Right lobe of liver (tissue), 6 donors: ENCODE measurements around the gene CCDC127. TPM values are rescaled to one million over a fixed set of nuclear protein-coding genes. Genes with fewer than 3 reads are reported as not detected.

Source experiments
- ATAC-seq, 4 donors: fragments of 200-7000 bp; cut with Tn5 transposase; one replicate each; pipeline ENCODE4 v1.9.1; 2020; ENCODE audit warnings: mild to moderate bottlenecking in 4 of 4, moderate library complexity in 4 of 4
- DNase-seq, 3 donors: peaks; one replicate each; pipeline ENCODE4 v3.0.0-alpha.2; 2020
- H3K27ac ChIP-seq, 3 donors: fragments of 200-600 bp; one replicate each; pipeline ENCODE4 v1.8.0; 2022
- H3K27me3 ChIP-seq, 2 donors: fragments of 200-600 bp; one replicate each; pipeline ENCODE4 v1.8.0; 2022
- H3K36me3 ChIP-seq, 4 donors: fragments of 200-600 bp; sonication (generic) in 1 of 4; one replicate each; pipeline versions ENCODE4 v1.5.1 to v1.8.0; 2017 to 2022; ENCODE audit warnings: control low read depth in 1 of 4
- H3K4me1 ChIP-seq, 4 donors: fragments of 200-600 bp; sonication (generic) in 1 of 4; one replicate each; pipeline versions ENCODE4 v1.5.1 to v1.8.0; 2017 to 2022; ENCODE audit warnings: control low read depth in 1 of 4
- H3K4me3 ChIP-seq, 3 donors: fragments of 200-600 bp; one replicate each; pipeline ENCODE4 v1.8.0; 2022
- H3K9me3 ChIP-seq, 4 donors: fragments of 200-600 bp; sonication (generic) in 1 of 4; one replicate each; pipeline versions ENCODE4 v1.5.1 to v1.8.0; 2017 to 2022; ENCODE audit warnings: control low read depth in 1 of 4
- POLR2A ChIP-seq: fragments of 450-650 bp; IDR thresholded peaks from one replicate; pipeline ENCODE4 v1.6.1; 2017; ENCODE audit warnings: antibody characterized with exemption, mild to moderate bottlenecking
- WGBS: methylation state at CpG from one replicate; pipeline ENCODE4 v1.1.6; 2018; ENCODE audit warnings: low coverage, low lambda C conversion rate; ENCODE audit not compliant: insufficient coverage; ENCODE audit errors: missing lambda C conversion rate; 5-methylcytosine and 5-hydroxymethylcytosine counted together
- intact Hi-C, 2 donors: fragments of 100-400 bp; cut with DNase I; formaldehyde crosslinking; loops; one replicate each; pipeline versions ENCODE4 v1.11.2 to v1.14.1; 2022
- total RNA-seq, 6 experiments: library from RNA; depleted of rRNA in 2 of 6; stranded (reverse); fragments of >200 nt in 2 of 6; fragmentation: NEBNext Ultra II Directional in 3 of 6; extraction: Animal tissue kit (Norgen Biotek cat#: 25700) in 3 of 6; gene quantifications; one replicate each; pipeline versions ENCODE4 v1.1.0 to v1.2.4, GENCODE V29; 2016 to 2023
- TF ChIP-seq, protein P1 (sequence below), 4 donors: fragments of 200-600 bp in 3 of 4; fragments of 450-650 bp in 1 of 4; IDR thresholded peaks; one replicate each; pipeline versions ENCODE4 v1.5.1 to v1.8.0; 2016 to 2022; ENCODE audit warnings: antibody characterized with exemption in 4 of 4, mild to moderate bottlenecking in 2 of 4
- donor health status: DM: no; HTN: yes; CAD: no.
- donor health status: DM: no; HTN: no; CAD: no.
- donor health status: DM: no; HTN: no; CAD: no.
- donor health status: DM: no; HTN: yes; CAD: no.
- donor health status: DM: no; HTN: yes; CAD: no.

Gene CCDC127
- total RNA-seq, 6 experiments from 2014 or later: 1.2 to 3.6 (median 2.2) TPM

DNA sequence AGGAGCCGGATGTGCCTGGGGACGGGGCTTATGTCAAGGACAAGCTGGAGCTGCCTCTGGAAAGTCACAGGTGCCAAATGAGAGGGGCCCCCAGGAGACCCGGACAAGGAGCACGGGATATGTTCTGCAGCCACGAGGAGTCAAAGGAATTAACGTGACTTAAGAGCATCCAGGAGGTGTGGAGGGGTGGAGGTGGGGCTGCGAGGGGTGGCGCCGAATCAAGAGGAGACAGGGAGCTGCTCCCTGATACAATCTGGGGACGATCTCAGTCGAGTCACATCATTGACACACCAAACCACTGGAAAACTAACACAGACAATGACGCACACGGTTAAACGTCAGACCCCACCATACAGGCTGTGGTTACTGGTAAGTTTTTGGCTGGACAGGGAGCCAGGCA is 10.4 kb downstream of the CCDC127 start:
- Histone ChIP-seq H3K4me1 (no peaks in the 10 kb centered on the region), H3K27ac (no peak overlapping the region), H3K4me3 (no peak overlapping the region), H3K9me3 (no peaks in the 10 kb centered on the region), H3K27me3 (no peaks in the 10 kb centered on the region), H3K36me3 (peaks cover 0 to 8% (median 3%) of the 10 kb centered on the region in 4 donors)
- DNase-seq (peak in 1 of 3 donors; percentile 28), ATAC-seq (no peak)
- intact Hi-C loops: no loop called here
- TF ChIP-seq, protein P1, sequence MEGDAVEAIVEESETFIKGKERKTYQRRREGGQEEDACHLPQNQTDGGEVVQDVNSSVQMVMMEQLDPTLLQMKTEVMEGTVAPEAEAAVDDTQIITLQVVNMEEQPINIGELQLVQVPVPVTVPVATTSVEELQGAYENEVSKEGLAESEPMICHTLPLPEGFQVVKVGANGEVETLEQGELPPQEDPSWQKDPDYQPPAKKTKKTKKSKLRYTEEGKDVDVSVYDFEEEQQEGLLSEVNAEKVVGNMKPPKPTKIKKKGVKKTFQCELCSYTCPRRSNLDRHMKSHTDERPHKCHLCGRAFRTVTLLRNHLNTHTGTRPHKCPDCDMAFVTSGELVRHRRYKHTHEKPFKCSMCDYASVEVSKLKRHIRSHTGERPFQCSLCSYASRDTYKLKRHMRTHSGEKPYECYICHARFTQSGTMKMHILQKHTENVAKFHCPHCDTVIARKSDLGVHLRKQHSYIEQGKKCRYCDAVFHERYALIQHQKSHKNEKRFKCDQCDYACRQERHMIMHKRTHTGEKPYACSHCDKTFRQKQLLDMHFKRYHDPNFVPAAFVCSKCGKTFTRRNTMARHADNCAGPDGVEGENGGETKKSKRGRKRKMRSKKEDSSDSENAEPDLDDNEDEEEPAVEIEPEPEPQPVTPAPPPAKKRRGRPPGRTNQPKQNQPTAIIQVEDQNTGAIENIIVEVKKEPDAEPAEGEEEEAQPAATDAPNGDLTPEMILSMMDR (IDR thresholded peaks at IDR 0.05): no peak
- TF ChIP-seq POLR2A: no peak
- 91% methylated on average over 6 of the region's 14 CpGs for WGBS

DNA sequence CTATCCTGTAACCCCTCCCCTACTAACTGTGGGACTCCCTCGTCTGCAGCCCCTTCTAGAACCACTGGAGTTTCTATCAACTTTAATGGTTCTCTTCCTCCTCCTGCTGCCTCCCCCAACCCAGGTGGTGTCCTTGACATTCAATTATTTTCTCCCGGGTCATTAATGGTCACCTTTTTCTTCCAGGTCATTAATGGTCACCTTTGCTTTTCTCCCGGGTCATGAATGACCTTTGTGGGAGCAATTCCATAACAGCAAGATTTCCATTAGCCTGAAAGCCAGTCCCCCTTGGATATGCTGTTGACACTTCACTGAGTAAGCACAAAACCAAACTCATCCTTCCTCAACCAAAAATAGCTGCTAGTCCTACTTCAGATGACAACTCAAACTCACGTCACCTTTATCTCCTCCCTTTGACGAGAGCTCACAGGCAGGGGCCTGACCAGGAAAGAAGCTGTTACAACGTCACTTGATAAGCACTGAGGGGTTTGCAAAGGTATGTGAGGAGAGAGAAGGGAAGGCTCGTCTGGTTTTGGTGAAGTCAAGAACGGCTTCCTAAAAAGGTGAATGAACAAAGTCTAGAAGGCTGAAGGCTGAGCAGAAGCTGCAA is 10.9 kb downstream of the CCDC127 start:
- TF ChIP-seq, protein P1 (IDR thresholded peaks at IDR 0.05): no peak
- no peak for TF ChIP-seq POLR2A
- peak in 1 of 3 donors; percentile 15 for DNase-seq
- H3K36me3 ChIP-seq: peaks cover 0 to 8% (median 3%) of the 10 kb centered on the region in 4 donors
- no peaks in the 10 kb centered on the region for H3K9me3 ChIP-seq
- no peak for ATAC-seq
- 81% methylated on average over 7 of the region's 8 CpGs for WGBS
- H3K4me3 ChIP-seq: no peak overlapping the region
- no peak overlapping the region for H3K27ac ChIP-seq
- H3K4me1 ChIP-seq: no peaks in the 10 kb centered on the region
- no peaks in the 10 kb centered on the region for H3K27me3 ChIP-seq
- intact Hi-C loops: no loop called here

DNA sequence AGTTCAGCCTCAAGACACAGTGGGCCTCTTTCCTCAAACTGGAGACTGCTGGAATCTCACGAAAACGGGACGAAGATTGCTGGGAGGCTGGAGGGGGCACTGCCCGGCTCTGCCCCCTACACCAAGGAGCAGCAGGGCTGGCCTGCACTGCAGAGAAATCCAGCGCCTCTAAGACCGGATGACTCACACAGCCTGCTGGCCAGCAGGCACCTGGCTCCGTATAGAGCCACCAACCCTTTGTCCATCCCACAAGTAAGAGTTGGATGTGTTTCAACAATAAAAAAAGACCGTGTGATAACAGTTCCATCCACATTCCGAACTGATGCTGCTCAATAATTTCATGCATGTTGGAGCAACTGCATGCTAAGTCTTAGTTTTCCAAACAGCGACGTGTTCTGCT is 11.5 kb downstream of the CCDC127 start:
- 90% methylated on average over 4 of the region's 11 CpGs for WGBS
- H3K27ac ChIP-seq: no peak overlapping the region
- no peak overlapping the region for H3K4me3 ChIP-seq
- H3K36me3 ChIP-seq: peaks cover 0 to 8% (median 3%) of the 10 kb centered on the region in 4 donors
- intact Hi-C loops: no loop called here
- TF ChIP-seq, protein P1 (IDR thresholded peaks at IDR 0.05): no peak
- TF ChIP-seq POLR2A: no peak
- no peaks in the 10 kb centered on the region for H3K27me3 ChIP-seq
- peak in 1 of 4 donors; percentile 53 for ATAC-seq
- H3K9me3 ChIP-seq: no peaks in the 10 kb centered on the region
- peak in 1 of 3 donors; percentile 5 for DNase-seq
- H3K4me1 ChIP-seq: no peaks in the 10 kb centered on the region

DNA sequence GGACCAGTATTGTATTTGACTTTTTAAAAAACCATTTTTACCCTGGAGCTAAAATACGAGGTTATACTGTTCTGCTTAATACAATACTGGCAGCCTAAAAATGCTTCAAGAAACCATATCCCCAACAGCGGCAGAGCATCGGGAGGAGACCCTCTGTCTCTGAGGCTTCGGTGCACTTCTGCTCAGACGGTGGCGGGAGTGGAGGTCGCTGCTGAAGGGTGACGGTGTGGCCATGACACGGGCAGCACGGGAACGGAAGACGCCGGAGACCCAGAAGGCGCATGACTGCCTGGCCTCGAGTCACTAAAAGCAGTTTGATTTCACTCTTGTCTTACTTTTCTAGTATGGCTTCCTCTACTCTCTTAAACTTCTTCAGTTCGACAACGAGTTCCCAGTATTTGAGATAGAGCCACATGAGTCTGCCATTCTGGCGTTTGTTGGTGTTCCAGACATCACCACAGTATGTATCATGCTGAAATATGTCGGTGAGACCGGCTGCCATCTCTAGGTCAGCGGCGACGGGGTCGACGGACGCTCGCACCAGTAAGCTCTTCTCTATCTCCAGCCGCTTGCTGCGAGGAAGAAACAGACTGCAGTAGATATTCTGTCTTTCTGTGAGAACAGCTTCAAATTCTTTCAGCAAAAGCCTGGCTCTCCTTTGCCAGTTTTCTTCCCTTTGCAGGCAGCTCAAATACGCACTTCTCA is 12.8 kb downstream of the CCDC127 start:
- peak in 1 of 3 donors; percentile 28 for DNase-seq
- TF ChIP-seq, protein P1 (IDR thresholded peaks at IDR 0.05): no peak
- TF ChIP-seq POLR2A: no peak

More for the DNA sequence above, 12.8 kb downstream of the CCDC127 start:
- no peak overlapping the region for H3K4me3 ChIP-seq
- no peak overlapping the region for H3K27ac ChIP-seq
- ATAC-seq: no peak
- peaks cover 0 to 8% (median 3%) of the 10 kb centered on the region in 4 donors for H3K36me3 ChIP-seq
- 97% methylated on average over 30 of the region's 30 CpGs for WGBS
- intact Hi-C loops: no loop called here
- H3K9me3 ChIP-seq: no peaks in the 10 kb centered on the region
- no peaks in the 10 kb centered on the region for H3K27me3 ChIP-seq
- no peaks in the 10 kb centered on the region for H3K4me1 ChIP-seq
